Stimulated activated CD8-positive, alpha-beta memory T cell treated with anti-CD3 and anti-CD28 coated beads, Interleukin-12 subunit alpha, Interleukin-12 subunit beta, amount 100 ng/mL, for 24 hours (primary cell): ENCODE data around the gene KRTAP5-6.
A peak's percentile ranks its signal among the peaks of the same experiment; 100 is the strongest.
"Not testable (repeated sequence)": the region's sequence is repeated elsewhere in the genome, so short reads cannot be mapped to it uniquely, and the experiment has no call there.

Experiments
- DNase-seq: peaks from one replicate; pipeline ENCODE4 v3.0.0-alpha.2; 2020; ENCODE audit errors: extremely low read depth

KRTAP5-6 gene

DNA sequence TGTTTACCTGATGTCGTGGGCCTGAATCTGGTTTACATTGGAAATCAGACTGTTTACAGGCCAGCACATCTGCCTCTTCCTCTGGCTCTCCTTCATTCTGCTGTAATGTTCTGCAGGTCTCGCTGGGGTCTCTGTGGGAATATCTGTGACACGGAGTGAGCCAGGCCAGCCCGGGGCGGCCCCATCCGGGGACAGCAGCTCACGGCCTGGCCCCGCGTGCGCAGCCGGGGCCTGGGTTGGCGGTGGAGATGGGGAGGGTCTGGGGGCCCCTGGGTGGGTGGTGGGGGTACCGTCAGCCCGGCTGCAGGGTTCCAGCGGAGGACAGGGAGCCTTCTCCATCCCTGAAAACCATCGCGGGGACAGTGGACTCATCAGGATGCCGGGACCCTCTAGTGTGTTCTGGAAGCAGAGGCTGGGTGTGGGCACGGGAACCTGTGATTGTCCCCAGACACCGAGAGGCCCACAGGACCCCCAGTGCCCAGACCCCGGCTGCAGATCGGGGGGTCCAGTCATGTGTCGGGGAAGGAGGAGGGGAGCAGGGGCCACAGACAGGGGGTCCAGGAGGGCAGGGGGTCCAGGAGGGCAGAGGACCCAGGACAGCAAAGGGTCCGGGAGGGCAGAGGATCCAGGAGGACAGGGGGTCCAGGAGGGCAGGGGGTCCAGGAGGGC lies 13.0 kb upstream of the KRTAP5-6 start:
- not testable (repeated sequence) for DNase-seq

DNA sequence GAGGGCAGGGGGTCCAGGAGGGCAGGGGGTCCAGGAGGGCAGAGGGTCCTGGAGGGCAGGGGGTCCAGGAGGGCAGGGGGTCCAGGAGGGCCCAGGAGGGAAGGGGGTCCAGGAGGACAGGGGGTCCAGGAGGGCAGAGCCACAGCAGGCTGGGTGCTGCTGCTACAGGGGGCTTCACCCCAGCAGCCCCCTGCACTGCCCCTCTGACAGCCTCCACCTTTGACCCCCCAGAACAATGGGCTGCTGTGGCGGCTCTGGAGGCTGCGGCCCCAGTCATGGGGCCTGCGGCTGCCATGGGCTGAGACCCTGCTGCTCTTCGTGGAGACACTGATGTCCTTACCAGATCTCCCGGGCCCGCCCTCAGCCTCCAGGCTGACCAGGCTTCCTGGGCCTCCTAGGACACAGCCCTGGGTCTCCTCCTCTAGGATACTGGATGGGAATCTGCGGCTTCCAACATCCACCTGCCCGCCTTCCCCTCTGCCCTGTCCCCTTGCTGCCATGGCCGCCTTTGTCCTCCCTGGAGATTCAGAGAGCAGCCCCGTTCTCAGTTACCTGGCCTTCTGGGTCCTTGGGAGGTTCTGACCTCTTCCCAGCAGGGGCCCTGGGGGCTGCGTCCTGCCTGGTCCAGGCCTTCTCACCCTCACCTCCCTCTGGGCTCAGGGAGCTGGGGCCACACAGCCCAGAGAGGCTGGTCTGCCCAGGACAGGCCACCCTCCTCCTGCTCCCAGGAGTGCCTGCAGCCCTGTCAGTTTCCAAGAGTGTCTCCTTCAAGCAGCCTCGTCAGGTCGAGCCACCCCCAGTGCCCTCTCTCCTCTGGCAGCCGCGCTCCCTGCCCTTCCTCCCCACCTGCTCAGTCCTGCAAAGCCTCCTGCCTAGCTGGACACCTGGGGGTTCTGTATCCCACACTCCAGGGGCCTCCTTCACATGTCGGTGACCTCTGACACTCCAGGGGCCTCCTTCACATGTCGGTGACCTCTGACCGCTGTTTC lies 11.8 kb upstream of the KRTAP5-6 start:
- not testable (repeated sequence) for DNase-seq

DNA sequence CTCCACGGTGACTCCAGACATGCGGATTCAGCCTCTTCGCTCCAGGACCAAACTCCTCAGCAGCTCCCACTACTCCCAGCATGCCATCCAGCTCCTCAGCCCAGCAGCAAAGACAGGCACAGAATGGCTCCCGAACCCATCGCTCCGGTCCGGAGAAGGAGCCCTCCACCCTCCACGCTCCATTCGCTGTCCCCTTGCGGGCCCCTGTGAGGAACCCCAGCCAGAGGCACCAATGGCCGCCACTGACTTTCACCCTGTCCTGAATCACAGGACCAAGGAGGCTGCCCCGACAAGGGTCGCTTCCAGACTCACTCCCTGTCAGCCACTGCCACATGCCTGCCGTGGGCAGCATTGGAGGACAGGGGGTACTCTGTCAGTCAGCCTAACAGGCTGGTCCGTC lies 10.8 kb upstream of the KRTAP5-6 start:
- not testable (repeated sequence) for DNase-seq

DNA sequence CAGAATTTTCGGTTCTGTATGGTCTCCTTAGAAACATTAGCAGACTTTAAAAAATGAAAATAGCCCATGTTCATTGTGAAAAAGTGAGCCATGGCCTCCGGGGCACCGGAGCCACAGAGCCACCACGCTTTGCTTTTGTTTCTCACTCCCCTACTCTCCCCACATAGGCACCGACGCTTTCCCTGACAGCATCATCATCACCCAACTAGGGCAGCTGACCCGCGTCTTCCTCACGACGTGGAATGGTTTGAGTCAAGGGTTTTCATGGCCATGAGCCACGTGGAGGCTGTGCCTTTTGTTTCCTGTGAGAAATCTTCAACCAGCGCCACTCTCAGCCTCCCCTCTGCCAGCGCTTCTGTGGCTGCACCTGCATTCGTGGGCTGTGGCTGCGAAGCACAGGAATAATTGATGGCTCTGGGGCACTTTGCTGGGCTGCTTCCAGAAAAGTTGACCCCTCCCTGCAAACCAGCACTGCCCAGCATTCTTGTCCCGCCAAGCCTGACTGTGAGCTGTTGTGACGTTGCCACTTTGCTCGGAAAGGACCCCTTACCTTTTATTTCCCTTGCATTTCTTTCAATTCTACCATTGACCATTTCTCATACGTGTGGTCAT lies 8.6 kb upstream of the KRTAP5-6 start:
- not testable (repeated sequence) for DNase-seq

DNA sequence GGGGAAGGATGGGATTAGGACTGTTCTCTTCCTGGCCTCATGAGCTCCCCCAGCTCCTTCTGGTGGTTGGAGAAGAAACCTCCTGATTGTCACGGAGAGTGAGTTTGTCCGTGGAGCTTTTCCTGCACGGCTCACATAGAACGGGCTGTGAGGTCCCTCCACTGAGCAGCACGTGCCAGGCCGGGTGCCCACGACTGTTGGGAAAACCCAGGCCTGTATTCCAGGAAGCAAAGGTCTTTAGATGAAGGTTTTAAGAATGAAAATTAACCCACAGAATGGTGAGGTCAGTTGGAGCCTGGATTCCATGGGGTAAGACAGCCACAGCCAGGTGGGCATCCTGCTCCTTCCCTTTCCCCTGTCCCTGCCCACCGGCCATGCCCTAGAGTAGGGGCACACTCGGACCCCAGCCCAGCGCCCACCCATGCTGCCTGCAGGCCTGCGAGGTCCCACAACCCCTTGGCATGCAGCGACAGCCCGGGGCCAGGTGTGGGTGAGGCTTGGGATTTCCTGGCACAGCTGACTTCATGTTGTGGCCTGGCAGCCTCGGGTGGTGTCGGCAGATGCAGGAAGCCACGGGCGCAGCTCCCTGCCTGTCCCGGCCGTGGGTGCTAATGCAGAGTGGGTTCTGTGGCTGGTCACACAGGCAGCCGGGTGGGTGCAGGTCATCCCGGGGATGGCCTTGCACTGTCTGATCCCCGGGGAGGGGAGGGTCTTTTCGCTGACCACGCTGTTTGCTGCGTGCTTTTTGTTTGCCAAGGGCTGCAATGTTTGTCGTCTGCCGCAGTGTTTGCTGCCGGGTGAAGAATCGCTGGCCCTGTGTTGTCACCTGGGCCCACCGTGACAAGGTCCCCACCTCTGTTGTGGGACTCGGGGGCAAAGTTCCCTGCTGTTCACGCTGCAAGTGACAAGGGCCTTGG lies 7.5 kb upstream of the KRTAP5-6 start:
- not testable (repeated sequence) for DNase-seq

DNA sequence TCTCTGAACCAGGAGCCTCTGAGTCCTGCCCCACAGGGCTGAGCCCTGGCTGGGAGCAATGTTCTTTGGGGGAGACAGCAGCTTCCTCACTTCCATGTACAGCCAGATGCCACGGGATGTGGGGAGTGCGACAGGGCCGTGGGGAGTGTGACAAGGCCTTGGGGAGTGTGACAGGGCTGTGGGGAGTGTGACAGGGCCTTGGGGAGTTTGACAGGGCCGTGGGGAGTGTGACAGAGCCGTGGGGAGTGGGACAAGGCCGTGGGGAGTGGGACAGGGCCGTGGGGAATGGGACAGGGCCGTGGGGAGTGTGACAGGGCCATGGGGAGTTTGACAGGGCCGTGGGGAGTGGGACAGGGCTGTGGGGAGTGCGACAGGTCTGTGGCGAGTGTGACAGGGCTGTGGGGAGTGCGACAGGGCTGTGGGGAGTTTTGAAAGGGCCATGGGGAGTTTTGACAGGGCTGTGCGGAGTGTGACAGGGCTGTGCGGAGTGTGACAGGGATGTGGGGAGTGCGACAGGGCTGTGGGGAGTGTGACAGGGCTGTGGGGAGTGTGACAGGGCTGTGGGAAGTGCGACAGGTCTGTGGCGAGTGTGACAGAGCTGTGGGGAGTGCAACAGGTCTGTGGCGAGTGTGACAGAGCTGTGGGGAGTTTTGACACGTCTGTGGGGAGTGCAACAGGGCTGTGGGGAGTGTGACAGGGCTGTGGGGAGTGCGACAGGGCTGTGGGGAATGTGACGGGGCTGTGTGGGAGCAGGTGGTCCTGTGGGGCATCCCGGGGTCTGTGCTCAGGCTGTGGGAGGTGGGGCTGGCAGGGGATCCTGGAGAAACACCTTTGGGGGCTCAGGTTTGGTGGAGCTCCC lies 6.6 kb upstream of the KRTAP5-6 start:
- no peak for DNase-seq

DNA sequence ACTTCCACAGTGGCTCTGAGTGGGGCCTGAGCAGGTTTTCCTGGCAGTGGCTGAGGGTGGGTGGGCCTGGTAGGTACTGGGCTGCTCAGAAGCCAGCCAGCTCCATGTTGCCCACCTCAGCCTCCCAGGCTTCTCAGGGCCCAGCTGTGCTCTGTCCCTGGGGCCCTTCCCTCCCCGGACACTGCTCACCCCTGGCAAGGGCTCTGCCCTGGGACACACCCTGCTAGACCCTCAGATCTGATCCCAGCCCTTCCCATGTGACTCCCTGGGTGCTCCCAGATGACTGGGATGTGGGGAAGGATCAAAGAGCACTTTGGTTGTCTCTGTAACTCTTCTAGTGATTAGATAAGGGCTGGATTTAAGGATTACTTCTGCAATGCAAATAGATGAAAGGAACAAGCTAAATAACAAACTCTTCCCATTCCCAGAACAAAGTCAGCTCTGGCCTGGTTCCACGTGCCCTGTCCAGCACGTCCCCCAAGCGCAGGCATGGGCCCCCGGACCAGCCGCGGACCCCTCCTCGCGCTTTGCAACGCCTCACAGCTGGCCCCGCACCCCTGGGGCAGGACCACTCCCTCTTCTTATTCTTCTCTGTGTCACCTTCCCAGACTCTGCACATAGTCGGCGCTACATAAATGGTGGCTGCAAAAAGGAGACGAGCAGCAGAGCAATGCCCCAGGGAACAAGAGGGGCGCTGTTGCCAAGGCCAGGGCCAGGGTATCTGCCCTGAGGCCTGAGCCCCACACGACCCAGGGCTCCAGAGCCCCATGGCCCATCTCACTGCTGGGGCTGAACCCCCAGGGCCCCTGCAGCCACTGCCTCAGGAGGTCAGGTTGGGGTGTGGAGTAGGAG lies 5.7 kb upstream of the KRTAP5-6 start:
- DNase-seq, result no peak

DNA sequence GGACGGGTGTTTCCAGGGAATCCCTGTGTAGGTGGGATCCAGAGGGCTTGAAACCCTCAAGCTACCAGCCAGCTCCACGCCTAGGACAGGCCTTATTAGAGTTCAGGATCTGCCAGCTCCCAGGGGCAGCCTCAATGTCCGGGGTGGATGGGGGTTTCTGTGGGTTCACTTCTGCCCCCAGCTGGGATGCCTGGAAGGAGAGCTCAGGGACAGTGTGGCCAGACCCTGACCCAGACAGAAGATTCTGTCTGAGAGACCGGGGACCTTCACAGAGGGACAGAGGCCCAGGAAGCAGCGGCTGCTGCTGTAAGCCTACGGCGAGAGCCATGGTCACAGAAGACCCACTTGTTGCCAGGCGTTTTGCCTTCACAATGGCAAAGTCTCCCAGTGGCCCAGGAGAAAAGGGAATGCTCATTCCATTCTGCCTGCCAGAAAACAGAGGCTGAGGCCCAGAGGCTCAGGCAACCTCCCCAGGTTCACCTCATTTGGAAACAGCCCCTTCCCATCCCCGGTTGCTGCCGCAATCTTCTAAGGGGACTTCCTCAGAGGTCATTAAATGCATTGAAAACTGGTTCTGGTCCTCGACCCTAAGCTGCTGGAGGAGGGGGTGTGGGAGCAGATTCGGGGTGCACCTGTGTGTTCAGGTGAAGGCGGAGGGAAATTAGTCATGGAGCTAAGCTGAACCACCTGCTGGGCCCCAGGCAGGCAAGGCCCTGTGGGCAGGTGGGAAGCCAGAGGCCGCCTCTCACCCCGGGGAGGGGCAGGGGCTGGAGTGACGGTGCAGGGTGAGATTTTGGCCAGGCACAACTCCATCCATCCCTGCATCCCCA lies 4.9 kb upstream of the KRTAP5-6 start:
- no peak for DNase-seq

DNA sequence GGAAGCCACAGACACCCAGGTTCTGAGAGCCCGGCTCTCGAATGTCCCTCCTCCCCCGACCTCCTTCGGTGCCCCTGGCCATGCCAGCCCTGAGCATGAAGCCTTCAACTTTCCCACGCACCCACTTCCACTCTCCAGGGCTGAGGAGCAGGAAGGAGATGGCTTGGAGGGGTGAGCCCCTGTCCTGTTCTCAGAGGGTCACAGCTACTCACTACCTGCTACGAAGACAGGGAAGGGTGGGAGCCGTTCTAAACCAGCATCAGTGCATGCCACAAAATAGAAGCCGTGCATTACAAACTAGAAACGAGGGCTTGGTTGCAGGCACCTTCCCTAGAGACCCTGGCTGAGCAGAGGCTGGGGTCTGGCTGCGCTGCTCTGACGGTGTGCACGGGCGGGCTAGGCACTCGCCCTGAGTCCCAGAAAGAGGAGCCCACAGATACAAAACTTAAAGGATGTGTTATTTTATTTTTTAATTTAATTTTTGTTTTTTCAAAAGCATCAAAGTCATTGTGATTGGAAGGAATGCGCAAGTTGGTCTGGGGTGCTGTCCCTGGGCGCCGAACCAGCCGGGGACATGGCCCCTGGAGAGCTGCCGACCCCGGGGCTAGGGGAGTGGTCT lies 4.2 kb upstream of the KRTAP5-6 start:
- no peak for DNase-seq

DNA sequence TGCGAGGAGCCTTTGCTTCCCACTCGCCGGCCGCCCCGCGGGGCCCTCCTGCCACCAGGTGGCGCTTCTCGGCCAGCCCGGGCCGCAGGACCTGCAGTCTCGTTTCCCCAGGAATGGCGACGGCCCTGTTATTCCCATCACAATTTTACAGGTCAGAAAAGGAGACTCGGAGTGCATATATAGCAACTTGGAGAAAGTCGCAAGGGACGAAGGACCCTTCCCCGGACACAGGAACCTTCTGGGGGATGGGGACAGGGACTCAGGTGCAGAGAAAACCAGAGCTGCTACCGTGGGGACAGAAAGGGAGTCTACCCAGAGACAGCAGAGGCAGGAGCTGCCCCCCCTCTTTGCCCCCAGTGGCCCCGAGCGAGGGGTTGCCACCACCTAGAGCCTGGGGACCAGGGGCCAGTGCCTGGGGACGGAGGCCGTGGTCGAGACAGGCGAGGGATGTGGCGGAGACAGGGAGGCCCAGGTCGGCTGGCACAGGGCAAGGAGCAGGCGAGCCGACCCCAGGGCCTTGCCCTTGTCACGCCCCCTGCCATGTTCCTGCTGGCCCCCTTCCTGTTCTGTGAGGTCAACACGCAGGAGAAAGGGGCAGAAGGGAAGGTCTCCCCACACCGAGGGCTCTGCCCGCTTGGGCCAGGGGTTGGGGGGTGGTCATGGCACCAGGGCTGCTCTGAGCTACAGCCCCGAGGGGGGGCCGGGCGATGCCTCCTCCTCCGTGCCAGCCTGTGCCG lies 3.5 kb upstream of the KRTAP5-6 start:
- peak; percentile 36 for DNase-seq

DNA sequence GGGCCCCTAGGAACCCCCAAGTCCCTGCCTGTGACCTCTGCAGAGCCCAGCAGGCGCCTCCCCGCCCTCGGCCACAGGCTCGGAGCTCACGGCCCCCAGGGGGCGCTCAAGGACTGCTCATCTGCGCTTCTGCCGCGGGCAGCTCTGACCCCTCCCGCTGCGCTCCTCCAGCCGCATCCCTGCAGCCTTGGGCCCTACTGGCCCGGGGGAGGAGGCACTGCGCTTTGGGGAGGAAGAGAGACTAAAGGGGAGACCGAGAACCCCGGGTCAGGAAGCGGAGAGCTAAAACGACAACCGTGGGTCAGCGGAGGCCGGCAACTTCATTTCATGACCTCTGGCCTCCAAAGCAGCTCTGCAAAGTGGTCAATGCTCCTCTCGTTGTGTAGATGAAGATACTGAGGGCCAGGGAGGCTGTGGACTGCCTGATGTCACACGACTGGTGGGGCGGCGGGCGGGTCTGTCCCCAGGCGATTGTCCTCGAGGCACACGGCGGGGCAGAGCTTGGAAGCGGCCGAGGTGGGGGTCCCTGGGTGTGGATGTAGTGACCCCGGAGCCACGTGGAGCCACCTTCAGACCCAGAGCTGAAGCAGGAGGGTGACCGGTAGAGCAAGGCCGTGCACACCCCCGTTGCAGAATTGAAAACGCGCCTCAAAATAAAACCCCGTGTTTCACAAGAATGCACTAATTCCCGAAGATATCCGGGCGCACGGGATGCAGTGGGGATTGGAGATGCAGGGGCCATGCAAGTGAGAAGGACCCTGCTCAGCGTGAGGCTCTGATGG lies 2.7 kb upstream of the KRTAP5-6 start:
- DNase-seq, result peak; percentile 49

DNA sequence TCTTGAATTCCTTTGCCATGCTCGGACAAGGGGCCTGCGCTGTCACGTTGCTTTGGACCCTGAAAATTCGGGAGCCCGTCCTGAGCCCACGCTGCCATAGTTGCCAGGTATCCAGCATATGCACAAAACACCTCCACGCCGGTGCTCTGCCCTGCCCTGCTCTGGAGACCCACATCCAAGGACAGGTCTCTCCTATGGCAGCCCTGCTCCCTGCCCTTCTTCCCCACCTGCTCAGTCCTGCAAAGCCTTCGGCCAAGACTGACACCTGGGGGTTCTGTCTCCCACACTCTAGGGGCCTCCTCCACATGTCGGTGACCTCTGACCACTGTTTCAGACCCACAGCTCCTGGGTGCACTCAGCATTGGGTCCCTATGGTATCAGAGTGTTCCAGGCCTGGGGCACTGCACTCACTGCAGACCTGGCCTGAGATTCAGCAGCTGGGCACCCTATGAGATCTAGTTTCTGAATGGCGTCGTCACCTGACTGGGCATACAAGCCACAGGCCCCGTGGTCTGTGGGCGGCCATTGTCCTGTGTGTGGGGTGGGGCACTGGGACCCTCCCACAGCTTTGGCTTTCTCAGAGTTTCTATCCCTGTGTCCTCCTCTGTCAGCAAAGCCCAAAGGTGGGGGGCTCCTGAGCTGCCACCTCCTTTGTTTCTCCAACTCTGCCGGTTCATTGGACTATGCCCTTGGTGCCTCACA lies 2.0 kb upstream of the KRTAP5-6 start:
- DNase-seq, result no peak

DNA sequence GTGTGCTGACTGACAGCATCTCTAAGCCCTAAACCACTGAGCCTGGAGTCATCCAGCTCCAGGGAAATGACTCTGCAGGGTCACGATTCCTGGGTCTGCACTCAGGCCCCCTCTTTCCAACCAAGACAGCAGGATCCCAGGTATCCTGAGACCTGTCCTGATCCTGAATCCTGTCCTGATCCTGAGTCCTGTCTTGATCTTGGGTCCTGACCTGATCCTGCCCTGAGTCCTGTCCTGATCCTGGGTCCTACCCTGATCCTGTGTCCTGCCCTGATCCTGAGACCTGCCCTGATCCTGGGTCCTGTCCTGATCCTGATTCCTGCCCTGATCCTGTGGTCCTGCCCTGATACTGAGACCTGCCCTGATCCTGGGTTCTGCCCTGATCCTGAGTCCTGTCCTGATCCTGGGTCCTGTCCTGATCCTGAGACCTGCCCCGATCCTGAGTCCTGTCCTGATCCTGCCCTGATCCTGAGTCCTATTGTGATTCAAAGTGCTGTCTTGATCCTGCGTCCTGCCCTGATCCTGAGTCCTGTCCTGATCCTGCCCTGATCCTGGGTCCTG lies 1.4 kb upstream of the KRTAP5-6 start:
- no peak for DNase-seq

DNA sequence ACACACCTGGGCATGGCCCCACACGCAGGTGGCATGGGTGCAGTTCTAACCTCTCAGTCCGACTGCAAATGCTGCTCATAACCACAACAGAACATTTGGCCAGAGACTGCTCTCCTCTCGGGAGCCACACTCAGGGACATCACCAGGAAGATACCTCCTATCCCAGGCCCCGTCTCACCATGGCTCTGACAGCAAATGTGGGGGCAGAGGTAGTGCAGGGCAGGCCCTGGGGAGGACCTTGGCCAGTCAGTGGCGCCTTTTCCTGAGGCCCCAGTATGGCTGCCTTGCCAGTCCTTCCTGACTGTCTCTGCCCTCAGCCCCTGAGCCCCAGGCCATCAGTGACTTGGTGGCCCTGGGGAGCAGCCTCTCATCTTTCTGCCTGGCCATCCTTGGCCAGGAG lies 2.8 kb downstream of the KRTAP5-6 start:
- no peak for DNase-seq

DNA sequence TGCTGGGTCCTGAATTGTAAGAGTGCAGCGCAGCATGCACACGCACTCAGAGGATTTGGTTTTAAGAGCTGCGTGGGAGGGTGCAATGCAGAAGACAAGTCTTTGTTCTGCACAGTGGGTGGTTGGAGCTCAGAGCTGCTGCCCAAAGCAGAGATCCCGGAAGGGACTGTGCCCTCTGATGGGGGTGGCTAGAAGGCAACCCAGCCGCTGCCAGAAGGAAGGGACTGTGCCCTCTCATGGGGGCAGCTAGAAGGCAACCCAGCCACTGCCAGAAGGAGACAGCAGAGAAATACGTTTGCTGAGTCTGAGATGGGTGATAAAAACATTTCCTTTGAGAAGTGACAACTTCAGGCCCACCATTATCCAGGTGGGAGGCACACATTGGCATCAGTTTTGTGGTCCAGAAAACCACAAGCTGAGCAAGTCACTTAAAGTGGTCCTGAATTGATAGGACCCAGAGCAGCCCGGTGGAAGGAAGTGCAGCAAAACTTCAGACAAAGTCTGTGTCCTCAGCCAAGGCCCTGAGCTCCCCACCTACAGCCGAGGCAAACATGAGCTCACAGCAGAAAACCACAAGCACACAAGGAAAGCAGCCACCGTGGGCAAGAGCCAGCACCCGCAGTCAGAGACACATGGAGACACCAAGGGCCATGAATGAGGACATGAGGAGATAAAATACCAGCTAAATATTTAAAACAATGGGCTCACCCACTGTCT lies 4.3 kb downstream of the KRTAP5-6 start:
- DNase-seq, result no peak
